H9 (cell line): Measurements from ENCODE around the gene MRPL40. TPM values are rescaled to one million over a fixed set of nuclear protein-coding genes. Genes with fewer than 3 reads are reported as not detected.

ENCODE experiments used
- DNase-seq: peaks from one replicate; pipeline ENCODE4 v3.0.0-alpha.2; 2017
- H2AFZ ChIP-seq: one replicate; pipeline ENCODE4 v1.6.1; 2013; ENCODE audit warnings: mild to moderate bottlenecking, low read length, control low read depth, moderate library complexity
- H2AK5ac ChIP-seq: 2 replicates; pipeline ENCODE4 v1.6.1; 2013; ENCODE audit warnings: low read length, control low read depth, mixed read lengths; ENCODE audit not compliant: insufficient read length
- H2BK120ac ChIP-seq: one replicate; pipeline ENCODE4 v1.6.1; 2013; ENCODE audit warnings: low read depth, mild to moderate bottlenecking, low read length, control low read depth, inconsistent platforms; ENCODE audit not compliant: poor library complexity, severe bottlenecking
- H2BK12ac ChIP-seq: 2 replicates; pipeline ENCODE4 v1.6.1; 2013; ENCODE audit warnings: low read length, control low read depth, mixed read lengths, low read depth; ENCODE audit not compliant: insufficient read length
- H2BK15ac ChIP-seq: 2 replicates; pipeline ENCODE4 v1.6.1; 2013; ENCODE audit warnings: low read depth, low read length, control low read depth
- H2BK20ac ChIP-seq: one replicate; pipeline ENCODE4 v1.6.1; 2013; ENCODE audit warnings: low read depth, mild to moderate bottlenecking, low read length, control low read depth, inconsistent platforms; ENCODE audit not compliant: poor library complexity, severe bottlenecking
- H2BK5ac ChIP-seq: 2 replicates; pipeline ENCODE4 v1.6.1; 2013; ENCODE audit warnings: low read length, control low read depth, mixed read lengths; ENCODE audit not compliant: insufficient read length
- H3K14ac ChIP-seq: 2 replicates; pipeline ENCODE4 v1.6.1; 2013; ENCODE audit warnings: low read length, control low read depth; ENCODE audit not compliant: insufficient read depth
- H3K18ac ChIP-seq: 2 replicates; pipeline ENCODE4 v1.6.1; 2013; ENCODE audit warnings: low read depth, mild to moderate bottlenecking, mixed read lengths, low read length, control low read depth; ENCODE audit not compliant: insufficient read length
- H3K23ac ChIP-seq: 2 replicates; pipeline ENCODE4 v1.6.1; 2013; ENCODE audit warnings: low read length, control low read depth, mixed read lengths, low read depth; ENCODE audit not compliant: insufficient read length
- H3K23me2 ChIP-seq: 2 replicates; pipeline ENCODE4 v1.6.1; 2013; ENCODE audit warnings: low read depth, mild to moderate bottlenecking, mixed read lengths, low read length, control low read depth; ENCODE audit not compliant: insufficient read length, poor library complexity, severe bottlenecking
- H3K27ac ChIP-seq: 2 replicates; pipeline ENCODE4 v1.5.1; 2013; ENCODE audit warnings: low read length, control low read depth, mixed read lengths, low read depth; ENCODE audit not compliant: insufficient read length
- H3K27me3 ChIP-seq: 2 replicates; pipeline ENCODE4 v1.6.1; 2013; ENCODE audit warnings: low read length, control low read depth, inconsistent platforms; ENCODE audit not compliant: insufficient read depth
- H3K4ac ChIP-seq: 2 replicates; pipeline ENCODE4 v1.6.1; 2013; ENCODE audit warnings: low read depth, mild to moderate bottlenecking, control low read depth, inconsistent platforms, low read length, moderate library complexity
- H3K4me1 ChIP-seq: 2 replicates; pipeline ENCODE4 v1.6.1; 2013; ENCODE audit warnings: low read length, control low read depth, inconsistent platforms; ENCODE audit not compliant: insufficient read depth
- H3K4me2 ChIP-seq: 2 replicates; pipeline ENCODE4 v1.6.1; 2013; ENCODE audit warnings: low read length, control low read depth, mixed read lengths; ENCODE audit not compliant: insufficient read length, insufficient read depth
- H3K56ac ChIP-seq: 2 replicates; pipeline ENCODE4 v1.6.1; 2013; ENCODE audit warnings: low read depth, mild to moderate bottlenecking, mixed read lengths, low read length, control low read depth; ENCODE audit not compliant: insufficient read length
- H3K79me1 ChIP-seq: 2 replicates; pipeline ENCODE4 v1.6.1; 2013; ENCODE audit warnings: low read depth, mild to moderate bottlenecking, moderate library complexity, low read length, control low read depth, inconsistent platforms; ENCODE audit not compliant: insufficient read depth, poor library complexity, severe bottlenecking
- H3K79me2 ChIP-seq: 2 replicates; pipeline ENCODE4 v1.6.1; 2013; ENCODE audit warnings: low read length, control low read depth, inconsistent platforms; ENCODE audit not compliant: insufficient read depth
- H3K9ac ChIP-seq: 2 replicates; pipeline ENCODE4 v1.6.1; 2013; ENCODE audit warnings: low read length, control low read depth, mixed read lengths; ENCODE audit not compliant: insufficient read length; ENCODE audit errors: extremely low read depth
- H3K9me3 ChIP-seq: one replicate; pipeline ENCODE4 v1.6.1; 2013; ENCODE audit warnings: low read depth, low read length, inconsistent platforms; ENCODE audit not compliant: control insufficient read depth
- H3T11ph ChIP-seq: one replicate; pipeline ENCODE4 v1.6.1; 2013; ENCODE audit warnings: mild to moderate bottlenecking, low read length, control low read depth, inconsistent platforms
- H4K20me1 ChIP-seq: one replicate; pipeline ENCODE4 v1.6.1; 2013; ENCODE audit not compliant: control insufficient read depth, insufficient read length, insufficient read depth
- H4K5ac ChIP-seq: 2 replicates; pipeline ENCODE4 v1.6.1; 2013; ENCODE audit warnings: low read depth, mild to moderate bottlenecking, mixed read lengths, low read length, control low read depth; ENCODE audit not compliant: insufficient read length
- H4K8ac ChIP-seq: replicated peaks from 2 replicates; pipeline ENCODE4 v1.6.1; 2013; ENCODE audit warnings: low read length, control low read depth, mixed read lengths, low read depth; ENCODE audit not compliant: insufficient read length
- H4K91ac ChIP-seq: 2 replicates; pipeline ENCODE4 v1.6.1; 2013; ENCODE audit warnings: low read depth, mild to moderate bottlenecking, moderate library complexity, mixed read lengths, low read length, control low read depth; ENCODE audit not compliant: insufficient read length
- H3K27ac Mint-ChIP-seq, 3 experiments: 2 replicates in 2 of 3; 3 replicates in 1 of 3; pipeline ENCODE4 v1.8.0; 2020 to 2021; ENCODE audit warnings: mixed read lengths in 3 of 3, mild to moderate bottlenecking in 1 of 3, moderate library complexity in 1 of 3
- H3K27me3 Mint-ChIP-seq: 2 replicates; pipeline ENCODE4 v1.8.0; 2021; ENCODE audit warnings: low read depth, mild to moderate bottlenecking, moderate library complexity, mixed read lengths
- H3K36me3 Mint-ChIP-seq, 3 experiments: 2 replicates in 2 of 3; 3 replicates in 1 of 3; pipeline ENCODE4 v1.8.0; 2020 to 2021; ENCODE audit warnings: low read depth in 3 of 3, mixed read lengths in 3 of 3; ENCODE audit not compliant: insufficient read depth in 1 of 3
- H3K4me1 Mint-ChIP-seq, 2 experiments: 2 replicates each; pipeline ENCODE4 v1.8.0; 2020; ENCODE audit warnings: mixed read lengths in 2 of 2
- H3K4me3 Mint-ChIP-seq, 2 experiments: 2 replicates in 1 of 2; 3 replicates in 1 of 2; pipeline ENCODE4 v1.8.0; 2020 to 2021; ENCODE audit warnings: mild to moderate bottlenecking in 2 of 2, mixed read lengths in 2 of 2, moderate library complexity in 1 of 2
- H3K9me3 Mint-ChIP-seq, 2 experiments: 2 replicates in 1 of 2; 3 replicates in 1 of 2; pipeline ENCODE4 v1.8.0; 2020; ENCODE audit warnings: mild to moderate bottlenecking in 2 of 2, mixed read lengths in 2 of 2, moderate library complexity in 1 of 2
- CTCF ChIP-seq: fragments of 200-600 bp; sonication (generic); conservative IDR thresholded peaks from 3 replicates; pipeline ENCODE4 v1.8.0; 2021; ENCODE audit warnings: antibody characterized with exemption, mild to moderate bottlenecking
- WGBS: extraction: QIAGEN DNeasy Blood & Tissue Kit; methylation state at CpG from one replicate; pipeline ENCODE4 v1.1.7; 2013; ENCODE audit warnings: missing lambda C conversion rate, low lambda C conversion rate, mixed read lengths; ENCODE audit not compliant: insufficient read length; ENCODE audit errors: extremely low coverage; 5-methylcytosine and 5-hydroxymethylcytosine counted together
- total RNA-seq: library from RNA; stranded (reverse); gene quantifications from 2 replicates; pipeline ENCODE4 v1.2.1, GENCODE V29; 2021

The MRPL40 gene
- total RNA-seq, 1 experiment from 2014 or later, result 15.2 TPM

GRCh38 chr22:19472233-19472632, 39.9 kb downstream of the MRPL40 start:
- Histone ChIP-seq H4K91ac (no peak overlapping the region), H3K23me2 (no peaks in the 10 kb centered on the region), H2BK15ac (no peak overlapping the region), H2BK5ac (no peak overlapping the region), H3K9ac (no peak overlapping the region), H3K79me2 (peaks cover 2% of the 10 kb centered on the region; the same call in 1 of the 2 replicates), H3K9me3 (no peaks in the 10 kb centered on the region), H4K20me1 (no peaks in the 10 kb centered on the region), H3K56ac (no peak overlapping the region), H2BK20ac (no peak overlapping the region), H2BK120ac (no peak overlapping the region), H3K79me1 (peaks cover 3% of the 10 kb centered on the region), H3K23ac (no peak overlapping the region), H3K14ac (no peak overlapping the region; the same call in 1 of the 2 replicates), H2AFZ (no peak overlapping the region), H2BK12ac (no peak overlapping the region), H3K27ac (no peak overlapping the region), H3K27me3 (no peaks in the 10 kb centered on the region), H3K4me2 (no peak overlapping the region), H2AK5ac (no peak overlapping the region), H3K4ac (no peak overlapping the region), H3K18ac (no peak overlapping the region), H3K4me1 (no peaks in the 10 kb centered on the region), H4K8ac (no peak overlapping the region), H3T11ph (no peak overlapping the region), H4K5ac (no peak overlapping the region)
- no peak for TF ChIP-seq CTCF
- no peaks in the 10 kb centered on the region; a peak in 1 of 5 replicates for H3K9me3 Mint-ChIP-seq
- no peak overlapping the region for H3K27ac Mint-ChIP-seq
- no peaks in the 10 kb centered on the region for H3K27me3 Mint-ChIP-seq
- peaks cover under 1 to 2% of the 10 kb centered on the region in 2 experiments; a peak in 2 of 4 replicates for H3K4me1 Mint-ChIP-seq
- WGBS, result no CpG with 5 or more reads among the region's 8 CpGs
- DNase-seq, result no peak
- H3K4me3 Mint-ChIP-seq, result no peak overlapping the region
- peaks cover 42 to 74% (median 65%) of the 10 kb centered on the region in 3 experiments; a peak in 6 of 7 replicates for H3K36me3 Mint-ChIP-seq
